Kidney (tissue), 14 donors: ENCODE data around the gene CCDC86. TPM values are rescaled to one million over a fixed set of nuclear protein-coding genes. Genes with fewer than 3 reads are reported as not detected.
A peak's percentile ranks its signal among the peaks of the same experiment; 100 is the strongest.

Experiments used
- DNase-seq, 5 donors: peaks; one replicate each; pipeline ENCODE4 v3.0.0-alpha.2; 2013 to 2020
- FAIRE-seq: peaks from 2 replicates; lab custom pipeline; 2012; peaks lifted over from hg19 to GRCh38; lab: Jason Lieb, UNC
- H3K27ac ChIP-seq, 2 donors: one replicate each; pipeline ENCODE4 v1.7.0; 2013; ENCODE audit warnings: low read depth in 2 of 2, low read length in 2 of 2, inconsistent platforms in 1 of 2
- H3K27me3 ChIP-seq: one replicate; pipeline ENCODE4 v1.7.1; 2013; ENCODE audit warnings: low read length, inconsistent platforms; ENCODE audit not compliant: control insufficient read depth, insufficient read depth
- H3K36me3 ChIP-seq, 3 donors: one replicate each; pipeline versions ENCODE4 v1.7.0 to v1.7.1; 2013; ENCODE audit warnings: low read length in 3 of 3, control low read depth in 1 of 3, inconsistent platforms in 1 of 3; ENCODE audit not compliant: insufficient read depth in 3 of 3, control insufficient read depth in 2 of 3
- H3K4me1 ChIP-seq, 3 donors: one replicate each; pipeline versions ENCODE4 v1.7.0 to v1.7.1; 2013; ENCODE audit warnings: low read length in 3 of 3, inconsistent platforms in 1 of 3, low read depth in 1 of 3; ENCODE audit not compliant: control insufficient read depth in 2 of 3, insufficient read depth in 2 of 3
- H3K4me3 ChIP-seq, 3 donors: one replicate each; pipeline versions ENCODE4 v1.7.0 to v1.8.1; 2013; ENCODE audit warnings: low read length in 3 of 3, control low read depth in 1 of 3, inconsistent platforms in 1 of 3
- H3K9ac ChIP-seq, 3 donors: one replicate each; pipeline versions ENCODE4 v1.7.0 to v1.7.1; 2013; ENCODE audit warnings: low read length in 3 of 3, control low read depth in 1 of 3, inconsistent platforms in 1 of 3
- H3K9me3 ChIP-seq, 3 donors: one replicate each; pipeline versions ENCODE4 v1.7.0 to v1.7.1; 2013; ENCODE audit warnings: low read length in 3 of 3, control low read depth in 1 of 3, inconsistent platforms in 1 of 3; ENCODE audit not compliant: control insufficient read depth in 2 of 3, insufficient read depth in 1 of 3
- intact Hi-C: fragments of 100-400 bp; cut with DNase I; formaldehyde crosslinking; loops from one replicate; pipeline ENCODE4 v1.11.1; 2022
- polyA plus RNA-seq: library from polyadenylated mRNA; stranded (reverse); fragments of 350-450 nt; fragmentation: Illumina TruSeq; extraction: RNeasy Lipid Tissue Mini Kit (QIAGEN cat#74804); gene quantifications from one replicate; pipeline ENCODE4 v1.2.3, GENCODE V29; 2014; ENCODE audit warnings: low read depth, low replicate concordance; ENCODE audit not compliant: insufficient read depth
- total RNA-seq: library from RNA; stranded (reverse); fragmentation: NEBNext Ultra II Directional; extraction: Animal tissue kit (Norgen Biotek cat#: 25700); gene quantifications from one replicate; pipeline ENCODE4 v1.2.1, GENCODE V29; 2021
- TF ChIP-seq, protein P1 (sequence below): IDR thresholded peaks from 3 replicates; pipeline ENCODE4 v1.5.1; 2012; ENCODE audit warnings: mild to moderate bottlenecking, moderate library complexity, borderline replicate concordance; ENCODE audit not compliant: insufficient read depth; ENCODE audit errors: extremely low read depth
- donor health status: control.
- donor health status: control.
- donor health status: control.
- donor health status: control.
- donor health status: control.
- donor health status: DM: yes; HTN: yes; CAD: no.
- donor health status: Normal renal cell carcinoma (clear cell type).

The CCDC86 gene
- total and polyA plus RNA-seq, 2 donors from 2014 or later, result 15.9 to 18.9 TPM

DNA sequence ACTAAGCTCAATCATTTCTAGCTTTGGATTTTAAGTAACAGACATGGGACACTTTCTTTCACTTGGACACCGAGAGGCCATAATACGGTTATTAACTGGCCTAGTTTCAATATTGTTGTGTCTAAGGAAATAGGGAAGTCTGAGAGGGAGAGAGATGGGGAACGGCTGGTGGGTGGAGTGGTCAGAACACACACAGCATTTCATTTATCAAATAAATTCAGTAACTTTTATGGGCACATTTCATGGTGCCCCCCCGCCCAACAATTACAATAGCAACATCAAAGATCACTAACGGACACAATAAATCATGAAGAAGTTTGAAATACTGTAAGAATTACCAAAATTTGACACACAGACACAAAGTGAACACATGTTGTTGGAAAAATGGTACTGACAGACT is 53.8 kb downstream of the CCDC86 start:
- TF ChIP-seq, protein P1, sequence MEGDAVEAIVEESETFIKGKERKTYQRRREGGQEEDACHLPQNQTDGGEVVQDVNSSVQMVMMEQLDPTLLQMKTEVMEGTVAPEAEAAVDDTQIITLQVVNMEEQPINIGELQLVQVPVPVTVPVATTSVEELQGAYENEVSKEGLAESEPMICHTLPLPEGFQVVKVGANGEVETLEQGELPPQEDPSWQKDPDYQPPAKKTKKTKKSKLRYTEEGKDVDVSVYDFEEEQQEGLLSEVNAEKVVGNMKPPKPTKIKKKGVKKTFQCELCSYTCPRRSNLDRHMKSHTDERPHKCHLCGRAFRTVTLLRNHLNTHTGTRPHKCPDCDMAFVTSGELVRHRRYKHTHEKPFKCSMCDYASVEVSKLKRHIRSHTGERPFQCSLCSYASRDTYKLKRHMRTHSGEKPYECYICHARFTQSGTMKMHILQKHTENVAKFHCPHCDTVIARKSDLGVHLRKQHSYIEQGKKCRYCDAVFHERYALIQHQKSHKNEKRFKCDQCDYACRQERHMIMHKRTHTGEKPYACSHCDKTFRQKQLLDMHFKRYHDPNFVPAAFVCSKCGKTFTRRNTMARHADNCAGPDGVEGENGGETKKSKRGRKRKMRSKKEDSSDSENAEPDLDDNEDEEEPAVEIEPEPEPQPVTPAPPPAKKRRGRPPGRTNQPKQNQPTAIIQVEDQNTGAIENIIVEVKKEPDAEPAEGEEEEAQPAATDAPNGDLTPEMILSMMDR, result no peak

DNA sequence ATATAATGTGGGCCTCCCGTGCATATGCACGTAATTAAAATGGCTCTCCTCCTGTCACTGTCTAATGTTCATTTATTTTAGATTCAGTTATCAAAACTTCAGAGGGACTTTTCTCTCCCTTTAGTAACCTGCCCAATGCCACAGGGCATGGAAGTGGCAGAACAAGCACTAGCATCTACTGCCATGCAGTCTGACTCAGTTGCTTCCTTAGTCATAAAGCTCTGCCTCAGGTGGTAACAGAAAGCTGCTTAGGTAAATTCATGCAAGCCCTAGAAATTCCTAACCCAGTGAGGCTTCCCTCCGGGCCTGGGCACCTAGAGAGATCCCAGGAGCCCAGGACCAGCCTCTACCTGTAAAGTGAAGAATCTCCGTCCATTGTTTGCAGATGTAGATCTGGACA is 55.6 kb downstream of the CCDC86 start:
- DNase-seq (no peak), FAIRE-seq (no peak)
- H3K9ac ChIP-seq, result no peak overlapping the region
- H3K9me3 ChIP-seq, result no peaks in the 10 kb centered on the region
- no peaks in the 10 kb centered on the region for H3K27me3 ChIP-seq
- TF ChIP-seq, protein P1, result no peak
- no peak overlapping the region for H3K27ac ChIP-seq
- H3K4me1 ChIP-seq, result no peaks in the 10 kb centered on the region
- intact Hi-C loops, result loop anchor here (5.0 kb wide), 1 partner anchor 65 kb away; no protein-coding TSS in a partner anchor
- H3K36me3 ChIP-seq, result peaks cover 29 to 70% (median 51%) of the 10 kb centered on the region in 3 donors
- H3K4me3 ChIP-seq, result no peak overlapping the region

More for the DNA sequence above, 53.8 kb downstream of the CCDC86 start:
- intact Hi-C loops, result loop anchor here (5.0 kb wide), 1 partner anchor 63 kb away; no protein-coding TSS in a partner anchor
- DNase-seq (no peak), FAIRE-seq (no peak)
- Histone ChIP-seq H3K36me3 (peaks cover 27 to 55% (median 43%) of the 10 kb centered on the region in 3 donors), H3K4me1 (no peaks in the 10 kb centered on the region), H3K9ac (no peak overlapping the region), H3K4me3 (no peak overlapping the region), H3K9me3 (no peaks in the 10 kb centered on the region), H3K27ac (no peak overlapping the region), H3K27me3 (no peaks in the 10 kb centered on the region)

DNA sequence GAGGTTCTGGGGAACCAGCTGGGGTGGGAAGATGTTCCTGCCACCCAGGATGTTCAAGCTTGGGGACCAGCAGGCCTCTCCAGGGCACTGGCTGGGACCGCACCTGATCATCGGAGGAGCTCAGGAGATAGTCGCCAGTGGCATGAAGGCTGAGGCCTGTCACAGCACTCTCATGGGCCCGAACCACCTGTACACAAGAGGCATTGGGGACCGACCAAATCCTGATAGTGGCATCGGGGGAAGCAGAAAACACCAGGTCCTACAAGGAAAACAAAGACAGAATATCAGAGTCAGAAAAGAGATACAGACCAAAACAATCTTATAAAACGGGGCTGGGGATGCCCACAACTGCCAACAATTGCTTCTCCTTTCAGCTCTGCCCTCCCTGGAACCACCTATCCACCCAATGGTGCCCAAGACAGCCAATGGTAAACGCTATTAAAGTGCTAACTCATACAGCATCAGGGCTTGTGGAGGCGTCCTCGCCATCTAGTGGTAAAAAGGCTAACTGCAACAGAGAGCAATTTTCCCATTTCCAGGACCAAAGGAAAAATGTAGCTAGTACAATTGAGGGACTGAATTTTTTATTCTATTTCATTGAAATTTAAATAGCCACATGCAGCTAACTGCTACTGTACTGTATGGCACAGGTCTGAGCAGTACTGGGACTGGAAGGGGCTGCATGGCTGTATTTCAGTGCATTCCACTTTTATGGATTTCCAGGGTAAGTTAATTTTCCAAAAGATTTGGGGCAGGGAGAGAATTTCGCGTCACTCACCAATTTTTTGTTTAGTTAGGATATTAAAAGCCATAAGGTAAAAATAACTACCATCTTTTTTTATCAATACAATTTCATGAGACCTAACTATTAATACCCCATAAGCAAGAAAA is 57.4 kb downstream of the CCDC86 start:
- TF ChIP-seq, protein P1, result peak; percentile 95
- Histone ChIP-seq H3K27me3 (no peaks in the 10 kb centered on the region), H3K27ac (no peak overlapping the region), H3K4me1 (no peaks in the 10 kb centered on the region), H3K4me3 (no peak overlapping the region), H3K9ac (no peak overlapping the region), H3K36me3 (peaks cover 31 to 70% (median 59%) of the 10 kb centered on the region in 3 donors), H3K9me3 (no peaks in the 10 kb centered on the region)
- no peak for FAIRE-seq
- intact Hi-C loops, result loop anchor here (5.0 kb wide), 1 partner anchor 67 kb away; no protein-coding TSS in a partner anchor
- DNase-seq, result peak in 4 of 5 donors; percentile 52 to 71 (median 62)
